Measurements from ENCODE around the gene RNGTT.

- TF ChIP-seq CTCF (tag by site-specific recombination; IDR thresholded peaks at IDR 0.05) (no peak), ZNF704 (tag by site-specific recombination; IDR thresholded peaks at IDR 0.05) (no peak), ZNF202 (tag by site-specific recombination; IDR thresholded peaks at IDR 0.05; ENCODE audit: borderline replicate concordance) (no peak), ZNF692 (tag by site-specific recombination; IDR thresholded peaks at IDR 0.05) (no peak), ZBTB8A (tag by site-specific recombination; IDR thresholded peaks at IDR 0.05) (no peak), ZBTB17 (tag by site-specific recombination; IDR thresholded peaks at IDR 0.05) (no peak), ZNF529 (tag by site-specific recombination; IDR thresholded peaks at IDR 0.05; ENCODE audit: insufficient replicate concordance) (no peak), SP2 (tag by site-specific recombination; IDR thresholded peaks at IDR 0.05) (no peak), ZNF239 (tag by site-specific recombination; IDR thresholded peaks at IDR 0.05) (no peak), ZNF558 (tag by site-specific recombination; IDR thresholded peaks at IDR 0.05) (no peak), ZBTB7A (tag by site-specific recombination; IDR thresholded peaks at IDR 0.05; ENCODE audit: low read depth) (no peak)
Observed at GRCh38 chr6:88611721-88612120, 351.7 kb downstream of the RNGTT start.

Data from HEK293 (cell line).